Astrocyte of the cerebellum (primary cell): ENCODE data around the gene ALOXE3.

ENCODE experiments used
- DNase-seq: peaks from one replicate; pipeline ENCODE4 v3.0.0-alpha.2; 2011; ENCODE audit warnings: low read depth
- H3K4me3 ChIP-seq: 2 replicates; pipeline ENCODE4 v1.5.1; 2011; ENCODE audit warnings: mild to moderate bottlenecking, low read depth, low read length, moderate library complexity
- CTCF ChIP-seq: IDR thresholded peaks from 2 replicates; pipeline ENCODE4 v1.5.1; 2012; ENCODE audit warnings: low read length, low read depth, moderate library complexity, mild to moderate bottlenecking; ENCODE audit errors: missing control alignments
- in situ Hi-C: cut with HindIII; loops from 2 replicates; pipeline ENCODE4 v1.10.0; 2017; ENCODE audit warnings: low sequenced_read_pairs

Gene ALOXE3

GRCh38 chr17:8076502-8077266, 41.6 kb downstream of the ALOXE3 start:
- DNase-seq: no peak
- TF ChIP-seq CTCF: no peak
- no peak overlapping the region for H3K4me3 ChIP-seq
- in situ Hi-C loops: no loop called here

GRCh38 chr17:8075574-8076342, 42.6 kb downstream of the ALOXE3 start:
- TF ChIP-seq CTCF: no peak
- no peak for DNase-seq
- H3K4me3 ChIP-seq: no peak overlapping the region
- in situ Hi-C loops: no loop called here

- no peak overlapping the region for H3K4me3 ChIP-seq
- no peak for DNase-seq
- in situ Hi-C loops: no loop called here
- no peak for TF ChIP-seq CTCF
Observed at GRCh38 chr17:8075081-8075480, 43.2 kb downstream of the ALOXE3 start.

- DNase-seq: no peak
- no peak overlapping the region for H3K4me3 ChIP-seq
- in situ Hi-C loops: no loop called here
- TF ChIP-seq CTCF: no peak
Observed at GRCh38 chr17:8074554-8074953, 43.8 kb downstream of the ALOXE3 start.

- in situ Hi-C loops: no loop called here
- H3K4me3 ChIP-seq: no peak overlapping the region
- TF ChIP-seq CTCF: peak; percentile 84
- no peak for DNase-seq
Observed at GRCh38 chr17:8073627-8074484, 44.5 kb downstream of the ALOXE3 start.
